GM18951 (cell line): ENCODE data around the gene RIMOC1.
A peak's percentile ranks its signal among the peaks of the same experiment; 100 is the strongest.
"Not testable (repeated sequence)": the region's sequence is repeated elsewhere in the genome, so short reads cannot be mapped to it uniquely, and the experiment has no call there.

ENCODE experiments used
- POLR2A ChIP-seq: IDR thresholded peaks from 4 replicates; pipeline ENCODE4 v1.6.1; 2011; ENCODE audit warnings: mild to moderate bottlenecking; ENCODE audit not compliant: insufficient read length, insufficient read depth; ENCODE audit errors: extremely low read depth
- in situ Hi-C: fragments of 300-500 bp; cut with MboI; formaldehyde crosslinking; loops from one replicate; pipeline ENCODE4 v1.12.0; 2022; ENCODE audit warnings: low sequenced_read_pairs, mixed read lengths, inconsistent platforms; ENCODE audit not compliant: unreplicated experiment

Gene RIMOC1

GRCh38 chr5:41908374-41909079 lies 4.4 kb downstream of the RIMOC1 start:
- TF ChIP-seq POLR2A, result no peak
- in situ Hi-C loops, result no loop called here

DNA sequence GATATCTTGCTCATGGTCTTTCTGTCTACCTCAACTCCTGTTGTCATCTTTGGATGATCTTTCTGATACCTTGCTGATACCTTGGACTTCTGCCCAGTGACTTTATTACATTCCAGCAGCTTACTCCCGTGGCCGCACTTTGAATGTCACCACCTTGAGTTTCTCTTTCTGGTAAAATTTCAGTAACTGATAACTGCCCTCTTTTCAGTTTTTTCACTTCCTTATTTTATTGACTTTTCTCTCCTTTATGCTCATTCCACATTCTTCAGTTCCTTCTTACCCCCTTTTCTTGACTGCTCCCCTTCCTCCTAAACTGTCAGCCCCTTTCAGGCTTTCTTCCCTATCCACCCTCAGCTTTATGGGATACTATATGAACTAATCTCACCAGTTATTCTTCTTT lies 14.0 kb downstream of the RIMOC1 start:
- in situ Hi-C loops, result no loop called here
- no peak for TF ChIP-seq POLR2A

DNA sequence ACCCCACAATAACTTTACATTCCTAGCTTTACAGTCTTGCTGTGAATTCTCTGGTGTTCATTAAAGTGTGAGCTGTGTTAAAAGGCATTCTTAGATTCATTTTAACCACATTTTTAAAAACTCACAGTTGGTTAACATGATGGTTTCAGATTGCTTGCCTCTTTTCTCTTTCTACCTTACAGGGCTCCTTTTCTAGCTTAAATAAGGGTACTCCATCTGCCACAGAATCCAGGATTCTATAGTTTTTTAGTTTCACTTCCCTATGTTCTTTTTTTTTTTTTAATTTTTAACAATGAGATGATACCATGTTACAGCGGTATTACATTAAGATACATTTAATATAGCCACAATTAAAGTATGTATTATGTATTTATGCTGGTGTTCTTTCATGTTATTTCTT lies 17.0 kb downstream of the RIMOC1 start:
- TF ChIP-seq POLR2A, result no peak
- in situ Hi-C loops, result no loop called here

DNA sequence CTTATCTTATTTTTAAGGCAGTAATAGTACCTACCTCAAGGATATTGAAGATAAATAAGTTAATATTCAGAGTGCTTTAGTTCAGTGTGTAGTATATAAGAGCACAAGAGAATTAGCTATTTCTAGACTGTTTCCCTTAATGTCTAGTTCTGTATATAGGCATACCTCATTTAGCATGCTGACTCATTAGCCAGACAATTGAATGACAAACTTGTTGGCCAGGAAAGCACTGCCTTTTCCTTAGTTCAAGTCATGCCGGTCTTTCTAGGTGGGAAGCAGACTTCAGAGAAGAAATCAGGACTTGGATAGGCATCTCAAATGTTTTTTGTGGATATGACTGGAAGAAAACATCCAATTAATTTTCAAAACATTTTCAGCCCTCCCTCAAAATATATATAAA lies 17.7 kb downstream of the RIMOC1 start:
- in situ Hi-C loops, result no loop called here
- TF ChIP-seq POLR2A, result no peak

- in situ Hi-C loops, result no loop called here
- TF ChIP-seq POLR2A, result no peak
Measured at GRCh38 chr5:41924526-41924871, 20.4 kb downstream of the RIMOC1 start.

DNA sequence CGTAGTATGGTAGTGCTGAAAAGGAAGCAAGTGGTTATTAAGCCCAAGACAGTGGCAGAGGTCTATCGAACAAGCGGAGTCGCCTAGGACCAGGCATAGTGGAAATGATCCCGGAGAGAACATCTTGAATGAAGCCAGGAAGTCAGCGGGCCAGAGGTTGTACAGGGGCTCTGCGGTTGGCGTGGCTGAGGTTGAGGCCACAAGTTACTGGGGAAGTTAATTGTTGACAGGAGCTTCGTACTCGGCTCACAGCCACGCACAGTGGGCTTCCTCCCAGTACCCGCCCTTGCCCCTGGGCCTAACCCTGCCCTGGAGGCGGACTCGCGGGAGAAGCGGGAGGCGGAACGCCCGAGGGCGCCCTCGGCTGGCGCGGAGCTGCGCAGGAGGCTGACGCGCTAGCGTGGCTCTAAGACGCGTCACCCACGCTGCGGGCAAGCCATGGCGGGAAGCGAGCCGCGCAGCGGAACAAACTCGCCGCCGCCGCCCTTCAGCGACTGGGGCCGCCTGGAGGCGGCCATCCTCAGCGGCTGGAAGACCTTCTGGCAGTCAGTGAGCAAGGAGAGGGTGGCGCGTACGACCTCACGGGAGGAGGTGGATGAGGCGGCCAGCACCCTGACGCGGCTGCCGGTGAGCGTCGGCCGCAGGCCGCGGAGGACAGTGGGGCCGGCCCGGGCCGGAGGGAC lies 20.9 kb downstream of the RIMOC1 start, which contains the start of gene FBXO4:
FBXO4 (plus strand) TSS at position 410 of the 683 bp plus-strand sequence; CDS start at position 439, 29 bp downstream.
- peak; percentile 71 for TF ChIP-seq POLR2A
- in situ Hi-C loops, result no loop called here

DNA sequence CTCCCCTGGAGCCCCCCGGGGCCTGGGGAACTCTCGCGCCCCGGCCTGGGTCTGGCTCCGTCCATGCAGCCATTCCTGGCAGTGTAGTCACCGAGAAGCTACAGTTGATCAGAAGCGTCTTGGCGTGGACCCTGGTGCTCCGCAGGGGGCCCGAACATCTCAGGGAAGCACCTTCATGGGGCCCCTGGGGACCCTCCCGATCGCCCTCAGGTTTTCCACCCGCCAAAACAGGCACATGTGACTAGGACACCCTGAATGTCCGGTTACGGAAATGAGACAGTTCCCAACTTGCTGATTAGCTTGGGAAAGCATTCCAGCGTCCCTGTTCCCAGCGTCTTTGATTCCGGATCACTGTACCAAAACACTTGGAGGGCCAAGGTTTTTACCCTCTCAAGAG lies 21.4 kb downstream of the RIMOC1 start:
- no peak for TF ChIP-seq POLR2A
- in situ Hi-C loops, result no loop called here

GRCh38 chr5:41927604-41928003 lies 23.5 kb downstream of the RIMOC1 start:
- TF ChIP-seq POLR2A, result no peak
- in situ Hi-C loops, result no loop called here

- no peak for TF ChIP-seq POLR2A
- in situ Hi-C loops, result no loop called here
Measured at GRCh38 chr5:41929035-41929434, 24.9 kb downstream of the RIMOC1 start.

GRCh38 chr5:41932770-41933169 lies 28.6 kb downstream of the RIMOC1 start:
- in situ Hi-C loops, result no loop called here
- TF ChIP-seq POLR2A, result no peak

DNA sequence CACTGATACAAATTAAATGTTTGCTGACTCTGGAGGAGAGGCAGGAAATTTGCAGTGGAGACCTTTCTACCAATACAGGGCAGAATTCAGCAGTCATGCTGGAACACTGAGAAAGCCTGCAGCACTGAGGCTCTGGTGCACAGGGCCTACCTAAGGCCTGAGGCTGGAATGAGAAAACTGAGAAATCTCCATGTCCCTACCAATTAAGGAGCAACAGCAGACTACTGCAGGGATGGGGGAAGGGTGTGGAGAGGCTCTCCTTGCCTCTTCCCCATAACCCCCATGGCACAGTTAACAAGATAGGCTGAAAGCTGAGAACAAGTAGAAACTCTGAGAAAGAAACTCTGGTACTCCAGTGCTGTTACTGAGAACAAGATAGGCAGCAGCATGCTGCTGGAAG lies 31.4 kb downstream of the RIMOC1 start:
- no peak for TF ChIP-seq POLR2A

GRCh38 chr5:41940641-41941040 lies 36.5 kb downstream of the RIMOC1 start:
- in situ Hi-C loops, result no loop called here

More for the DNA sequence above, 31.4 kb downstream of the RIMOC1 start:
- in situ Hi-C loops, result no loop called here

GRCh38 chr5:41945332-41945955 lies 41.3 kb downstream of the RIMOC1 start:
- in situ Hi-C loops, result not testable (repeated sequence)

More at GRCh38 chr5:41940641-41941040, 36.5 kb downstream of the RIMOC1 start:
- no peak for TF ChIP-seq POLR2A

DNA sequence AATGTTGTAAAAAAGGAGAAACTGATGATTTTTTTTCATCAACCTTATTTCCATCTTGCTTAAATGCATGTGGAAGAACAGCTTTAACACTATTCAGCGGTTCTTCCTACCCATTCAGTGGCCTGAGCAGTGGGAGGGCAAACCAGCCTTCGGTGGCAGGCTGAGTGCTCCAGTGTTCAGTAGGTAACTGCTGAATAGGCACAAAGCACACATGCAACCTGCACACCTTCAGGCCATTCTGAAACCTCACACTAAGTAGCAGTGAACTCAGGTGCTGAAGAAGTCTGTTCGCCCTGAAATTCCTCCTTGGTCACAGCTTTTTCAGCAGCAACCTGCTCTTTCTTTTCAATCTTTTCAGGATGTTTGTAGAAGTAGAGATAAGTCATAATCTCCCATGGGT lies 47.1 kb downstream of the RIMOC1 start:
- TF ChIP-seq POLR2A, result no peak
- in situ Hi-C loops, result no loop called here
